Nephron progenitor cell (in vitro differentiated cells): ENCODE data around the gene BCL2L1.

Experiments used
- DNase-seq: peaks from one replicate; pipeline ENCODE4 v3.0.0; 2021
- H3K27ac Mint-ChIP-seq: 2 replicates; pipeline ENCODE4 v1.8.0; 2021; ENCODE audit warnings: mild to moderate bottlenecking, moderate library complexity, mixed read lengths
- H3K27me3 Mint-ChIP-seq: 2 replicates; pipeline ENCODE4 v1.8.0; 2021; ENCODE audit warnings: mild to moderate bottlenecking, low read depth, mixed read lengths; ENCODE audit not compliant: poor library complexity
- H3K36me3 Mint-ChIP-seq: 2 replicates; pipeline ENCODE4 v1.8.0; 2021; ENCODE audit warnings: low read depth, mixed read lengths
- H3K4me1 Mint-ChIP-seq: 2 replicates; pipeline ENCODE4 v1.8.0; 2021; ENCODE audit warnings: mixed read lengths
- H3K4me3 Mint-ChIP-seq: 2 replicates; pipeline ENCODE4 v1.8.0; 2021; ENCODE audit warnings: mild to moderate bottlenecking, moderate library complexity, mixed read lengths
- H3K9me3 Mint-ChIP-seq: 2 replicates; pipeline ENCODE4 v1.8.0; 2021; ENCODE audit warnings: mild to moderate bottlenecking, moderate library complexity, mixed read lengths
- TF ChIP-seq, protein P1 (sequence below): fragments of 200-600 bp; sonication (generic); IDR thresholded peaks from 2 replicates; pipeline ENCODE4 v1.5.0; 2021; ENCODE audit warnings: antibody characterized with exemption

The BCL2L1 gene

DNA sequence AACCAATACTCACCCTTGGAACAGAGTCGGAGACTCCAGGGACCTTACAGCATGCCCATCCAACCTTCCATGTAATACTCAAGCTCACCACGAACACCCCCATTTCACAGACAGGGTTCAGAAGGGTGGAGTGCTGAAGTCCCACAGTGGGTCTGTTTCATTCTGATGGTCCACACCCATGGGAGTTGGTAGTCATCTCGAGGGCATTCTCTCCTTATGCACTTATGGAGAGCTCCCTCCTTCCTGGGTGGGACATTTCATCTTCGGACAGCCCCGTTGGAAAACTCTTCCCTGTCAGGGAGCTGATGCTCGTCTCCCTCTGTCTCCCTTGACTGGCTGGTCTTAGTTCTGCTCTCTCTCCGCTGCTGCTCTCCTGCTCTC, 46.1 kb downstream of the BCL2L1 start:
- Mint-ChIP-seq H3K4me1 (peaks cover 66% of the 10 kb centered on the region), H3K36me3 (peaks cover 6% of the 10 kb centered on the region), H3K27ac (peak overlapping the region; percentile 65), H3K9me3 (no peaks in the 10 kb centered on the region), H3K4me3 (no peak overlapping the region), H3K27me3 (no peaks in the 10 kb centered on the region)
- no peak for DNase-seq
- TF ChIP-seq, protein P1, sequence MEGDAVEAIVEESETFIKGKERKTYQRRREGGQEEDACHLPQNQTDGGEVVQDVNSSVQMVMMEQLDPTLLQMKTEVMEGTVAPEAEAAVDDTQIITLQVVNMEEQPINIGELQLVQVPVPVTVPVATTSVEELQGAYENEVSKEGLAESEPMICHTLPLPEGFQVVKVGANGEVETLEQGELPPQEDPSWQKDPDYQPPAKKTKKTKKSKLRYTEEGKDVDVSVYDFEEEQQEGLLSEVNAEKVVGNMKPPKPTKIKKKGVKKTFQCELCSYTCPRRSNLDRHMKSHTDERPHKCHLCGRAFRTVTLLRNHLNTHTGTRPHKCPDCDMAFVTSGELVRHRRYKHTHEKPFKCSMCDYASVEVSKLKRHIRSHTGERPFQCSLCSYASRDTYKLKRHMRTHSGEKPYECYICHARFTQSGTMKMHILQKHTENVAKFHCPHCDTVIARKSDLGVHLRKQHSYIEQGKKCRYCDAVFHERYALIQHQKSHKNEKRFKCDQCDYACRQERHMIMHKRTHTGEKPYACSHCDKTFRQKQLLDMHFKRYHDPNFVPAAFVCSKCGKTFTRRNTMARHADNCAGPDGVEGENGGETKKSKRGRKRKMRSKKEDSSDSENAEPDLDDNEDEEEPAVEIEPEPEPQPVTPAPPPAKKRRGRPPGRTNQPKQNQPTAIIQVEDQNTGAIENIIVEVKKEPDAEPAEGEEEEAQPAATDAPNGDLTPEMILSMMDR: no peak

DNA sequence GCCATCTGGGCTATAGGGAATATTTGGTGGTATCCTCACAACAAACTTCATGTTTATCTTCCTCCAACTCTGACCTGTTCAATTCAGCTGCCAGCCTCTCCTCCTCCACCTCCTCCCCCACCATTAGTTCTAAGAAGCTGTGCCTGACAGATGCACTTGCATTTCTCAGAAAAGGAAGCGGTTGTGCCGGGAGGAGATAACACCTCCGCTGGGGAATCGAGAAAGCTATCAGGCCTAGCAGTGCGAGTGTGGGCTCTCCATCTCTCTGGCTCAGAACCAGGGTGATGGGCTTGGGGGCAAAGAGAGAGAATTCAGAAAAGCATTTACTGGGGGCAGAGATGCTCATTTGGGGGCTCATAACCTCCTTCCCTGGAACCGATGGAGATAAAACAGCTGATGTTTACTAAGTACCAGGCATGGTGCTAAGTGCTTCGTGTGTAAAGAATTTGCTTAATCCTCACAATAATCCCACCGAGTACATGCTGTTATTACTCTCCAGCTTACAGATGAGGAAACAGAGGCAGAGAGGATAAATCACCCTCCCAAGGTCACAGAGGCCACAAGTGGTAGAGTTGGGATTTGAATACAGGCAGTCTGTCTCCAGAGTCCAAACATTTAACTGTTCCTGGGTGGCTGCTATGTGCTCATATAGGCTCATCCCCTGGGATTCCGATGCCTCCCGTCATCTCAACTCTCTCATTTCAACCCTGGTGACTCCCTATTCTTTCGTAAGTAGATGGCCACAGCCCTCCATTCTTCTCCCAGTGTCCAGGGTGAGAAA, 46.6 kb downstream of the BCL2L1 start:
- DNase-seq: no peak
- no peaks in the 10 kb centered on the region for H3K9me3 Mint-ChIP-seq
- peak overlapping the region; percentile 20 for H3K4me3 Mint-ChIP-seq
- TF ChIP-seq, protein P1: no peak
- H3K4me1 Mint-ChIP-seq: peaks cover 60% of the 10 kb centered on the region
- H3K27ac Mint-ChIP-seq: peak overlapping the region; percentile 34
- no peaks in the 10 kb centered on the region for H3K27me3 Mint-ChIP-seq
- peaks cover 6% of the 10 kb centered on the region for H3K36me3 Mint-ChIP-seq

DNA sequence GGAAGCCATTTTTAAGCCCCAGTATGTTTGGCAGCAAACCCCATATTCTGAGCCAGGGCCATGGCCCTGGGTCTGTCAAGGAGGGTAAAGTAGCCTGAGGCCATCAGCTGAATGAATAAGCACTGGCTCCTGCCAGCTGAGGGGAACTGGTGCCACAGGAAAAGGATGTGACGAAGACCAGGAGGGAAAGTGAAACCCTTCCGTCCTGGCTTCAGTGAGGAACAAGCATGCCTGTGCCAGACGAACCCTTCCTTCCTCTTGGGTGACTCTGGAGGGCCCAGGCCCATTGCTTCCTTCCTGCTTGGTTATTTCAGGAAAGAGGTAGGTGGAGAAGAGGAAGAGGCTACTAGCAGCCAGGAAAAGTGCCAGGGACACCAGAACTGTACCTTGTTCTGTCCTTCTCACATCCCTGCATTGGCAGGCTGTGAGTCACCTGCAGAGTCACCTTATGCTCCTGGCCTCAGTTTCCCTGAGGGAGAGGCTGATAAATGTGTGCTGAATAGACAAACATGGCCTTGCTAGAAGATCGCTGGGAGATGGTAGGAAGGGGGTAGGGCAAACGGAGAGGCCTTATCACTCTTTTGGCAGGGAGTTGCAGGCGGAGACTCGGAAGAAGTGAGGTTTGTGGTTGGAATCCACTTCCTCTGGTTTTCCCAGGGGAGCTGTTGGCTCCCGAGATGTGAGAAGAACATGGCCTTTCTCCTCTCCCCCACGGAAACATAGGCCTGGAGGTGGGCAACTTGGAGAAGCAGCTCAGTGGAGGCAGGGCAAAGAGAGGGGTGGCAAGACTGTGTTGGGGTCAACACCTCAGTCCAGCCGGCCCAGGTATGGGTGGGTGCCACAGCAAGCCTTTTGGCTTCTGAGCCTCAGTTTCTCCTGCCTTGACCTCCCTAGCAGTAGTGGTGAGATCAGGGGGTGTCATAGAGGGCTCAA, 47.5 kb downstream of the BCL2L1 start:
- TF ChIP-seq, protein P1: no peak
- H3K9me3 Mint-ChIP-seq: no peaks in the 10 kb centered on the region
- no peaks in the 10 kb centered on the region for H3K27me3 Mint-ChIP-seq
- no peak for DNase-seq
- H3K4me3 Mint-ChIP-seq: peak overlapping the region; percentile 30
- H3K4me1 Mint-ChIP-seq: peaks cover 57% of the 10 kb centered on the region
- peak overlapping the region; percentile 91 for H3K27ac Mint-ChIP-seq
- H3K36me3 Mint-ChIP-seq: no peaks in the 10 kb centered on the region

DNA sequence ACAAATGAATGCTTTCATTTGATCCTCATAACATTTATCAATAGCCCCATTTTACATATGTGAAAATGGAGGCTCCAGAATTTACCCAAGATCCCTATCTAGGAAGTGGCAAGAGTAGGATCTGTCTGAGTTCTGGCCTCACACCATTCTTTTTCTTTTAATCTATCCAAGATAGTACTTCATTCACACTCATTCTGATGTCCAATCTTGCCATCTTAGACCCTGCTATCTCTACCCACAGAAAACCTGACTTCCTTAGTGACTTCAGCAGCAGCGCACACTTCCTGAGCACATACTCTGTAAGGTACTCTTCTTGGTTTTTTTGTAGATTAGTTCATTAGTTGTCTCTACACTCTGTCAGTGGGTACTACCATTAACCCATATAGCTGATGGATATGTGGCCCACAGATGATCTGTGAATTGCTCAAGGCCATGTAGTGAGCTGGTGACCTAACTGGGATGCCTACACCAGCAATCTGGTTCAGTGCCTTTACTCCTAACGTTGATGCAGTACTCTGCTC, 48.7 kb downstream of the BCL2L1 start:
- Mint-ChIP-seq H3K27ac (peak overlapping the region; percentile 76), H3K9me3 (no peaks in the 10 kb centered on the region), H3K4me3 (no peak overlapping the region), H3K27me3 (no peaks in the 10 kb centered on the region), H3K36me3 (peaks cover 5% of the 10 kb centered on the region), H3K4me1 (peaks cover 61% of the 10 kb centered on the region)
- no peak for DNase-seq
- TF ChIP-seq, protein P1: no peak

DNA sequence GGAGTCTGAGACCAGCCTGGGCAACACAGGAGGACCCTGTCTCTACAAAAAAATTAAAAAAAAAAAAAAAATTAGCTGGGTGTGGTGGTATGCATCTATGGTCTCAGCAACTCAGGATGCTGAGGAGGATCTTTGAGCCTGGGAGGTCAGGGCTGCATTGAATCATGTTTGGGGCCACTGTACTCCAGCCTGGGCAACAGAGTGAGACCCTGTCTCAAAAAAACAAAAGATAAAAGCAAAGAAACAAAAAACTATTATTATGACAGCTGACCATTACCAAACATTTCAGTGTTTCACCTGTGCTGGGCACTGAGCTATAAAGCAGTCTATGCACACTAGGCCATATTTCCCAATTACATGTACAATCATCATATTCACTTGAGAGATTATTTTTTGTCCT, 49.2 kb downstream of the BCL2L1 start:
- Mint-ChIP-seq H3K4me3 (no peak overlapping the region), H3K9me3 (no peaks in the 10 kb centered on the region), H3K27ac (no peak overlapping the region), H3K4me1 (peaks cover 55% of the 10 kb centered on the region), H3K36me3 (peaks cover 5% of the 10 kb centered on the region), H3K27me3 (no peaks in the 10 kb centered on the region)
- DNase-seq: no peak
- TF ChIP-seq, protein P1: no peak
